ENCODE measurements around the gene C5orf58.

The C5orf58 gene

GRCh38 chr5:170232786-170233185, at the start of gene C5orf58:
Gene C5orf58 (plus strand): TSS chr5:170232985. CDS start chr5:170234977, 1,992 bp downstream.
- Histone ChIP-seq H3K9me3 (ENCODE audit: control insufficient read depth, low read depth, low read length) (no peaks in the 10 kb centered on the region), H3K27me3 (ENCODE audit: control insufficient read depth, insufficient read depth, low read length) (no peaks in the 10 kb centered on the region), H3K36me3 (ENCODE audit: control insufficient read depth, low read depth, low read length) (no peaks in the 10 kb centered on the region), H3K27ac (ENCODE audit: low read length) (no peak within 1 kb of the TSS), H3K9ac (ENCODE audit: low read length) (no peak within 1 kb of the TSS), H3K4me3 (ENCODE audit: low read length) (no peak within 1 kb of the TSS), H3K4me1 (ENCODE audit: control insufficient read depth, low read depth, low read length) (no peaks in the 10 kb centered on the region)

GRCh38 chr5:170183816-170184687, 48.7 kb upstream of the C5orf58 start:
- Histone ChIP-seq H3K9ac (ENCODE audit: low read length) (no peak overlapping the region), H3K9me3 (ENCODE audit: control insufficient read depth, low read depth, low read length) (no peaks in the 10 kb centered on the region), H3K36me3 (ENCODE audit: control insufficient read depth, low read depth, low read length) (no peaks in the 10 kb centered on the region), H3K4me3 (ENCODE audit: low read length) (no peak overlapping the region), H3K27ac (ENCODE audit: low read length) (no peak overlapping the region), H3K4me1 (ENCODE audit: control insufficient read depth, low read depth, low read length) (no peaks in the 10 kb centered on the region), H3K27me3 (ENCODE audit: control insufficient read depth, insufficient read depth, low read length) (no peaks in the 10 kb centered on the region)

- Histone ChIP-seq H3K9me3 (ENCODE audit: control insufficient read depth, low read depth, low read length) (no peaks in the 10 kb centered on the region), H3K27ac (ENCODE audit: low read length) (no peak overlapping the region), H3K4me1 (ENCODE audit: control insufficient read depth, low read depth, low read length) (no peaks in the 10 kb centered on the region)
Observed at GRCh38 chr5:170184737-170185136, 48.0 kb upstream of the C5orf58 start.

GRCh38 chr5:170186156-170186555, 46.6 kb upstream of the C5orf58 start:
- Histone ChIP-seq H3K36me3 (ENCODE audit: control insufficient read depth, low read depth, low read length) (no peaks in the 10 kb centered on the region), H3K9me3 (ENCODE audit: control insufficient read depth, low read depth, low read length) (no peaks in the 10 kb centered on the region), H3K27ac (ENCODE audit: low read length) (no peak overlapping the region), H3K9ac (ENCODE audit: low read length) (no peak overlapping the region), H3K27me3 (ENCODE audit: control insufficient read depth, insufficient read depth, low read length) (no peaks in the 10 kb centered on the region), H3K4me3 (ENCODE audit: low read length) (no peak overlapping the region), H3K4me1 (ENCODE audit: control insufficient read depth, low read depth, low read length) (peaks cover 8% of the 10 kb centered on the region)

More at GRCh38 chr5:170184737-170185136, 48.0 kb upstream of the C5orf58 start:
- Histone ChIP-seq H3K27me3 (ENCODE audit: control insufficient read depth, insufficient read depth, low read length) (no peaks in the 10 kb centered on the region), H3K36me3 (ENCODE audit: control insufficient read depth, low read depth, low read length) (no peaks in the 10 kb centered on the region), H3K4me3 (ENCODE audit: low read length) (no peak overlapping the region), H3K9ac (ENCODE audit: low read length) (no peak overlapping the region)

GRCh38 chr5:170186856-170187255, 45.9 kb upstream of the C5orf58 start:
- Histone ChIP-seq H3K4me1 (ENCODE audit: control insufficient read depth, low read depth, low read length) (peaks cover 10% of the 10 kb centered on the region), H3K9me3 (ENCODE audit: control insufficient read depth, low read depth, low read length) (no peaks in the 10 kb centered on the region), H3K27ac (ENCODE audit: low read length) (no peak overlapping the region), H3K27me3 (ENCODE audit: control insufficient read depth, insufficient read depth, low read length) (no peaks in the 10 kb centered on the region), H3K9ac (ENCODE audit: low read length) (no peak overlapping the region), H3K36me3 (ENCODE audit: control insufficient read depth, low read depth, low read length) (no peaks in the 10 kb centered on the region), H3K4me3 (ENCODE audit: low read length) (no peak overlapping the region)

- Histone ChIP-seq H3K9me3 (ENCODE audit: control insufficient read depth, low read depth, low read length) (no peaks in the 10 kb centered on the region), H3K4me1 (ENCODE audit: control insufficient read depth, low read depth, low read length) (peaks cover 10% of the 10 kb centered on the region)
Observed at GRCh38 chr5:170190436-170191134, 42.2 kb upstream of the C5orf58 start.

GRCh38 chr5:170192829-170193228, 40.0 kb upstream of the C5orf58 start:
- Histone ChIP-seq H3K27me3 (ENCODE audit: control insufficient read depth, insufficient read depth, low read length) (no peaks in the 10 kb centered on the region), H3K9ac (ENCODE audit: low read length) (no peak overlapping the region), H3K9me3 (ENCODE audit: control insufficient read depth, low read depth, low read length) (no peaks in the 10 kb centered on the region), H3K27ac (ENCODE audit: low read length) (no peak overlapping the region), H3K36me3 (ENCODE audit: control insufficient read depth, low read depth, low read length) (no peaks in the 10 kb centered on the region), H3K4me1 (ENCODE audit: control insufficient read depth, low read depth, low read length) (peaks cover 10% of the 10 kb centered on the region), H3K4me3 (ENCODE audit: low read length) (no peak overlapping the region)

More at GRCh38 chr5:170190436-170191134, 42.2 kb upstream of the C5orf58 start:
- H3K4me3 ChIP-seq (ENCODE audit: low read length): no peak overlapping the region
- H3K9ac ChIP-seq (ENCODE audit: low read length): no peak overlapping the region
- H3K27me3 ChIP-seq (ENCODE audit: control insufficient read depth, insufficient read depth, low read length): no peaks in the 10 kb centered on the region
- H3K36me3 ChIP-seq (ENCODE audit: control insufficient read depth, low read depth, low read length): no peaks in the 10 kb centered on the region
- H3K27ac ChIP-seq (ENCODE audit: low read length): no peak overlapping the region

- H3K9me3 ChIP-seq (ENCODE audit: control insufficient read depth, low read depth, low read length): no peaks in the 10 kb centered on the region
- H3K27ac ChIP-seq (ENCODE audit: low read length): no peak overlapping the region
- H3K27me3 ChIP-seq (ENCODE audit: control insufficient read depth, insufficient read depth, low read length): no peaks in the 10 kb centered on the region
- peaks cover 4% of the 10 kb centered on the region for H3K4me1 ChIP-seq (ENCODE audit: control insufficient read depth, low read depth, low read length)
- H3K36me3 ChIP-seq (ENCODE audit: control insufficient read depth, low read depth, low read length): no peaks in the 10 kb centered on the region
- H3K4me3 ChIP-seq (ENCODE audit: low read length): no peak overlapping the region
- no peak overlapping the region for H3K9ac ChIP-seq (ENCODE audit: low read length)
Observed at GRCh38 chr5:170195961-170196360, 36.8 kb upstream of the C5orf58 start.

- H3K27me3 ChIP-seq (ENCODE audit: control insufficient read depth, insufficient read depth, low read length): no peaks in the 10 kb centered on the region
- H3K9ac ChIP-seq (ENCODE audit: low read length): no peak overlapping the region
- no peaks in the 10 kb centered on the region for H3K4me1 ChIP-seq (ENCODE audit: control insufficient read depth, low read depth, low read length)
- H3K36me3 ChIP-seq (ENCODE audit: control insufficient read depth, low read depth, low read length): no peaks in the 10 kb centered on the region
- H3K9me3 ChIP-seq (ENCODE audit: control insufficient read depth, low read depth, low read length): no peaks in the 10 kb centered on the region
- H3K4me3 ChIP-seq (ENCODE audit: low read length): no peak overlapping the region
- H3K27ac ChIP-seq (ENCODE audit: low read length): no peak overlapping the region
Observed at GRCh38 chr5:170200876-170201275, 31.9 kb upstream of the C5orf58 start.

GRCh38 chr5:170201311-170201710, 31.5 kb upstream of the C5orf58 start:
- H3K36me3 ChIP-seq (ENCODE audit: control insufficient read depth, low read depth, low read length): no peaks in the 10 kb centered on the region
- H3K4me3 ChIP-seq (ENCODE audit: low read length): no peak overlapping the region
- H3K4me1 ChIP-seq (ENCODE audit: control insufficient read depth, low read depth, low read length): no peaks in the 10 kb centered on the region
- H3K27ac ChIP-seq (ENCODE audit: low read length): no peak overlapping the region
- H3K9ac ChIP-seq (ENCODE audit: low read length): no peak overlapping the region
- no peaks in the 10 kb centered on the region for H3K9me3 ChIP-seq (ENCODE audit: control insufficient read depth, low read depth, low read length)
- no peaks in the 10 kb centered on the region for H3K27me3 ChIP-seq (ENCODE audit: control insufficient read depth, insufficient read depth, low read length)

GRCh38 chr5:170202117-170202516, 30.7 kb upstream of the C5orf58 start:
- no peak overlapping the region for H3K9ac ChIP-seq (ENCODE audit: low read length)
- H3K27ac ChIP-seq (ENCODE audit: low read length): no peak overlapping the region
- no peak overlapping the region for H3K4me3 ChIP-seq (ENCODE audit: low read length)
- no peaks in the 10 kb centered on the region for H3K4me1 ChIP-seq (ENCODE audit: control insufficient read depth, low read depth, low read length)
- no peaks in the 10 kb centered on the region for H3K27me3 ChIP-seq (ENCODE audit: control insufficient read depth, insufficient read depth, low read length)
- no peaks in the 10 kb centered on the region for H3K36me3 ChIP-seq (ENCODE audit: control insufficient read depth, low read depth, low read length)
- H3K9me3 ChIP-seq (ENCODE audit: control insufficient read depth, low read depth, low read length): no peaks in the 10 kb centered on the region

Measured in iPS-18a (cell line).